ENCODE measurements around the gene LHCGR.

DNA sequence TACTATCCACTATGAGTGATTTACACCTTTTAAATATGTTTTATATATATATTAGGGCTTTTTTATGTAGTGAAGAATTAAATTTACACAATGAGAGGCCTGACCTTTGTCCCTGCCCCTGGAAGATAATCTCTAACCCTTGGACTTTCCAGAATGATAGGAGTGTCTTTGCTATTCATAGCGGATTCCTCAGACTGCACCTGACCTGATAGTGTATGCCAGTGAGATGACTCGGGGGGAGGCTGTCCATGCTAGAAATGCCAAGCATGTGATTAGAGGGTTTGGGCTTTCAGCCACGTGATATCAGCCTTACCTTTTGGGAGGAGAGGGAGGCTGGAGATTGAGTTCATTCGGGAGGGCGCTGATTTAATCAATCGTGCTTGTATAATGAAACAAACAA lies 44.1 kb upstream of the LHCGR start:
- TF ChIP-seq CTCF (IDR thresholded peaks at IDR 0.05; ENCODE audit: insufficient read depth, low read length, poor library complexity, severe bottlenecking) (no peak), EZH2phosphoT487 (conservative IDR thresholded peaks at IDR 0.05; ENCODE audit: low read length) (no peak)
